GM20000 (cell line): ENCODE data around the gene C14orf39.
"Not testable (repeated sequence)": the region's sequence is repeated elsewhere in the genome, so short reads cannot be mapped to it uniquely, and the experiment has no call there.

Source experiments
- DNase-seq: peaks from one replicate; pipeline ENCODE4 v3.0.0; 2012; ENCODE audit warnings: low spot score
- TF ChIP-seq, protein P1 (sequence below): IDR thresholded peaks from 2 replicates; pipeline ENCODE4 v1.5.1; 2012; ENCODE audit warnings: mild to moderate bottlenecking, control low read depth; ENCODE audit errors: extremely low read depth, missing control alignments

Gene C14orf39

DNA sequence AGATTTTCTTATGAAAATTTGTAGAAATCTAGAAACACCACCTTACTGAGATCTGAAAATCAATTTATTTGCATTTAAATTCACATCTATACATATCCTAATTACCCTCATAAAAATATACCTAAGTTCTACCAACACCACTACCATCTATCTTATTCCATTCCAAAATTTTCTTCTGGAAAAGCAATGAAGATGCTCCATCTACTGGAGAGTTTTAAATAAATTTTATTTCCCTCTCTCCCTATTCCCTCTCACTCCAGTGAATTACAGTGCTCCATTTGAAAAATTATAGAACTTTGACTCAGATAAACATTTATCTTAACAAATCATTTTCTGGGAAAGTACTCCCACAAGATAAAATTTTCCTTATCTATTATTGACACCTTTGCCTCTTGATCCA is 2.3 kb upstream of the C14orf39 start:
- no peak for DNase-seq
- TF ChIP-seq, protein P1, sequence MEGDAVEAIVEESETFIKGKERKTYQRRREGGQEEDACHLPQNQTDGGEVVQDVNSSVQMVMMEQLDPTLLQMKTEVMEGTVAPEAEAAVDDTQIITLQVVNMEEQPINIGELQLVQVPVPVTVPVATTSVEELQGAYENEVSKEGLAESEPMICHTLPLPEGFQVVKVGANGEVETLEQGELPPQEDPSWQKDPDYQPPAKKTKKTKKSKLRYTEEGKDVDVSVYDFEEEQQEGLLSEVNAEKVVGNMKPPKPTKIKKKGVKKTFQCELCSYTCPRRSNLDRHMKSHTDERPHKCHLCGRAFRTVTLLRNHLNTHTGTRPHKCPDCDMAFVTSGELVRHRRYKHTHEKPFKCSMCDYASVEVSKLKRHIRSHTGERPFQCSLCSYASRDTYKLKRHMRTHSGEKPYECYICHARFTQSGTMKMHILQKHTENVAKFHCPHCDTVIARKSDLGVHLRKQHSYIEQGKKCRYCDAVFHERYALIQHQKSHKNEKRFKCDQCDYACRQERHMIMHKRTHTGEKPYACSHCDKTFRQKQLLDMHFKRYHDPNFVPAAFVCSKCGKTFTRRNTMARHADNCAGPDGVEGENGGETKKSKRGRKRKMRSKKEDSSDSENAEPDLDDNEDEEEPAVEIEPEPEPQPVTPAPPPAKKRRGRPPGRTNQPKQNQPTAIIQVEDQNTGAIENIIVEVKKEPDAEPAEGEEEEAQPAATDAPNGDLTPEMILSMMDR = no peak

DNA sequence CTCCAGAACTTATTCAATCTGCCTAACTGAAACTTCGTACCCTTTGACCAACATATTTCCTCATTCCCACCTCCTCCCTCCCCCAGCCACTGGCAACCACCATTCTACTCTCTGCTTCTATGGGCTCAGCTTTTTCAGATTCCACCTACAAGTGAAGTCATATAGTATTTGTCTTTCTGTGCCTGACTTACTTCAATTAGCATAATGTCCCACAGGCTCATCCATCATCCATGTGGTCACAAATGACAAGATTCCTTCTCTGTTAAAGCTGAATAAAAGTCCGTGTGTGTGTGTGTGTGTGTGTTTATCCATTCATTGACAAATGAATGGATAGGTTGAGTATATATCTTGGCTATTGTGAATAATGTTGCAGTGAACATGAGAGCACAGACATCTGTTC is 1.3 kb upstream of the C14orf39 start:
- DNase-seq = no peak
- TF ChIP-seq, protein P1 = no peak

DNA sequence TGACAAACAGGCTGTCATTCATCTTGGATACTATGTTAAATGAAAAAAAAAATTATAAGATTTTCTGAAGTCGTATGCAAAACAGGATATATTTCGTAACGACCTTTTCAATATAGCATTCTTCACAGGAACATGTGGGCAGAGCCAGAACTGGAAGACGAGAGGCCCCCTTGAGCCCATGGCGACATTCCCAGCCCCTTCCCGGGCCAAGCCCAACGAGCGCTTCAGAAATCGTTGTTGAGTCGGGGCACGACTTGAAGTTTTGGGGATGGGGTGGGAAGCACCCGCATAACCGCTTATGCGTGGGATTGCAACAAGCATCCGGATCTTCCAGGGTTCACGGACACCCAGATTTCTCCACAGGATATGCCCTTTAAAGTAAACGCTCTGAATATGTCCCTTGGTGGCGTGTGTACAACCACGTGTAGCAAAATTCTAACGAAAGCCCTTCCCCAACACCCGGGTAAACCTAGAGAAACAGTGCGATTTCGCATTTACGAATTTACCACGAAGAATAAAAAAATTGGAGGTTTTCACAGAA is 736 bp downstream of the C14orf39 start:
- DNase-seq = no peak
- TF ChIP-seq, protein P1 = no peak

DNA sequence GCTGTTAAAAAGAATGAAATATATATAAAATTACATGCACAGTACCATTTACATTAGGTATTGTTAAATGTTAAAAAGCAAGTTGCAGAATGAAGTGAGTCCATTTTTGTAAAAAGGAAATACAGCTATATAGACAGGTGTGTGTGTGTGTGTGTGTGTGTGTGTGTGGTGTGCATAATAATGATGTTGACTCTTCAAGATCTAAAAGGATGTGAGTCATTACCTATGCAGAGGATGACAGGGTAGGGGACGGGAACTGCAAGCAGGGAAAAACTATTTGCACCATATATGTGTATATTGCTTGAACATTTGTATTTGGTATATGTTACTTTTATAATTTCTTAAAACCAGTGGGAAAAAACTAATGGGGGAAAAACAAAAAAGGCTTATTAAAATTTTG is 3.1 kb downstream of the C14orf39 start:
- TF ChIP-seq, protein P1 = no peak
- no peak for DNase-seq

DNA sequence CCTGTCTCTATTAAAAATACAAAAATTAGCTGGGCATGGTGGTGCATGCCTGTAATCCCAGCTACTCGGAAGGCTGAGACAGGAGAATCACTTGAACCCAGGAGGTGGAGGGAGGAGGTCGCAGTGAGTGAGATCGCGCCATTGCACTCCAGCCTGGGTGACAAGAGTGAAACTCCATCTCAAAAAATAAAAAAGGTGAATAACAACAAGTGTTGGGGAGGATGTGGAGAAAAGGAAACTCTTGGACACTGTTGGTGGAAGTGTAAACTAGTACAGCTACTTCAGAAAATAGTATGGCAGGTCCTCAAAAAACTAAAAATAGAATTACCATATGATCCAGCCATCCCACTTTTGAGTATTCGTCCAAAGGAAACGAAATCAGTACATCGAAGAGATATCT is 5.6 kb downstream of the C14orf39 start:
- DNase-seq = not testable (repeated sequence)

DNA sequence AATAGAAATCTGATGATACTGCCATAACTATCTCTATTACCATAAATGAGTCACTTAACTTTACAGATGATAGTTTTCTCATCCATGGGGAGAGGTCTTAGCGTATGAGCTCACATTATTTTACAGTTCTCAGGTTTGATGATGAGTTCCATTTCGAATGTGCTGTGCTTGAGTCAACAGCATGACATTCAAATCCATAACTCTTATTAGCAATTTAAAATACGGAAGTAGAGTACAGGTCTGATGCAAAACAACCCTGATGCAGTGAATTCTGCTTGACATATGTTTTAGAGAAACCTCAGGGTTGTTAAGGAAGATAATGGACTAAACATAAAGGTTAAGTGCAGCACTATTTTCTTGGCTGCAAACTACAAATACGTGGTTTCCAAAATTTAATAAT is 30.0 kb downstream of the C14orf39 start:
- DNase-seq = no peak
- TF ChIP-seq, protein P1 = no peak

DNA sequence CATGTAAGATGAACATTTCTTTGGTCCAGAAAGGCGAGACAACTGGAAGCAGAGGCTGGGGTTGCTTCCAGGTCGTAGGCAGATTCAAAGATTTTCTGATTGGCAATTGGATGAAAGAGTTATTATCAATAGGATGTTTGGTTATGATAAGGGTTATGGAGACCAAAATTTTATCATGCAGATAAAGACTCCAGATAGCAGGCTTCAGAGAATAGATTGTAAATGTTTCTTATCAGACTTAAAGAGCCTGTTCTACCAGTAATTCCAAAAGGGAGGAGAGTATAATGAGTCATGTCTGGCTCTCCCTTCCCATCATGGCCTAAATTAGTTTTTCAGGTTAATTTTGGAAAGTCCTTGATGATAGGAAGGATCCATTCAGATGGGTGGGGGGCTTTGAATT is 55.6 kb downstream of the C14orf39 start:
- TF ChIP-seq, protein P1 = no peak
- DNase-seq = no peak

DNA sequence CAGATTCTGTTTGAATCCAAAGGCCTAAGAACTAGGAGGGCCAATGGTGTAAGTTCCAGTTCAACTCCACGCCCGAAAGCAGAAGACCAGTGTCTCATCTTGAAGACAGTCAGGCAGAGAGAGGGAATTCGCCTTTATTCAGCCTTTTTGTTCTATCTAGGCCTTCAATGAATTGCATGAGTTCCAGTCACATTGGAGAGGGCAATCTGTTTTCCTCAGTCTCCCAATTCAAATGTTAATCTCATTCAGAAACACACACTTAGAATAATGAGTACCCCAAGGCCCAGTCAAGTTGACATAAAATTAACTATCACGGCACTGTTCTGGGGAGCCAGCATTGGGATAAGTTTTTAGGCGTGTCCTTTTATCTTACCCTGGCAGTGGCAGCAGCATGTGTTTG is 65.8 kb downstream of the C14orf39 start:
- TF ChIP-seq, protein P1 = no peak
- DNase-seq = no peak

DNA sequence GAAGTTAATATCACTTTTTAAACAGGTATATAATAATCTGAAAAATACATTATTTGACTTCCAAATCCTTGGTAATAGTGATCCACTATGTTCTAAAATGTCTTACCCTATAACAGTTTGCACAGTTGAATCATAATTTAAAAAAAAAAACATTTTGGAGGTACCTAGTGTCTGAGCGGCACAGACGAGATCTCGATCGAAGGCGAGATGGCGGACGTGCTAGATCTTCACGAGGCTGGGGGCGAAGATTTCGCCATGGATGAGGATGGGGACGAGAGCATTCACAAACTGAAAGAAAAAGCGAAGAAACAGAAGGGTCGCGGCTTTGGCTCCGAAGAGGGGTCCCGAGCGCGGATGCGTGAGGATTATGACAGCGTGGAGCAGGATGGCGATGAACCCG is 88.3 kb downstream of the C14orf39 start:
- DNase-seq = not testable (repeated sequence)
